ENCODE measurements around the gene DNAJA2.

- TF ChIP-seq EZH2 (IDR thresholded peaks at IDR 0.05; ENCODE audit: insufficient read depth, poor library complexity, severe bottlenecking), result no peak
- TF ChIP-seq EZH2phosphoT487 (IDR thresholded peaks at IDR 0.05; ENCODE audit: insufficient read depth, low read depth), result no peak
Measured at GRCh38 chr16:46975908-46976470, 2.5 kb upstream of the DNAJA2 start.
